AG04450 (cell line): ENCODE data around the gene LACRT. TPM values are rescaled to one million over a fixed set of nuclear protein-coding genes. Genes with fewer than 3 reads are reported as not detected.
A peak's percentile ranks its signal among the peaks of the same experiment; 100 is the strongest.

Experiments
- CTCF ChIA-PET: fragments of 300-600, 350-600 bp; formaldehyde crosslinking; extraction: SDS; loops from one replicate; lab custom pipeline; 2022; ENCODE audit warnings: antibody characterized with exemption, inconsistent platforms; lab: Charles Lee
- POLR2A ChIA-PET: fragments of 350-600 bp; formaldehyde crosslinking; extraction: SDS; loops from one replicate; lab custom pipeline; 2021; ENCODE audit warnings: antibody characterized with exemption, inconsistent platforms; lab: Yijun Ruan, JAX
- DNase-seq: peaks from one replicate; pipeline ENCODE4 v3.0.0-alpha.2; 2011; ENCODE audit warnings: low read depth, low spot score
- H3K27ac ChIP-seq: one replicate; pipeline ENCODE4 v1.5.1; 2012; ENCODE audit warnings: low read depth, low read length, control low read depth
- H3K27me3 ChIP-seq: one replicate; pipeline ENCODE4 v1.6.0; 2012; ENCODE audit warnings: low read length; ENCODE audit not compliant: control insufficient read depth, insufficient read depth
- H3K4me3 ChIP-seq: 2 replicates; pipeline ENCODE4 v1.5.1; 2011; ENCODE audit warnings: mild to moderate bottlenecking, low read depth, low read length, control low read depth
- H3K9me3 ChIP-seq: 2 replicates; pipeline ENCODE4 v1.5.1; 2012; ENCODE audit warnings: low read length; ENCODE audit not compliant: control insufficient read depth, insufficient read depth
- CTCF ChIP-seq: IDR thresholded peaks from 2 replicates; pipeline ENCODE4 v1.5.1; 2011; ENCODE audit warnings: low read depth, low read length, control low read depth, inconsistent platforms
- polyA minus RNA-seq: library from RNA; depleted of rRNA, polyadenylated mRNA; stranded (reverse); fragments of >200 nt; gene quantifications from 2 replicates; pipeline ENCODE4 v1.2.3, GENCODE V29; 2011; rRNA and poly(A)+ RNA removed
- polyA plus RNA-seq: library from polyadenylated mRNA; depleted of rRNA; stranded (reverse); fragments of >200 nt; gene quantifications from 2 replicates; pipeline ENCODE4 v1.2.3, GENCODE V29; 2011; rRNA removed

The LACRT gene
- not detected in 2 replicates for polyA plus RNA-seq
- polyA minus RNA-seq = not detected in 2 replicates

GRCh38 chr12:54634795-54635194, at the start of gene LACRT:
Gene LACRT, minus strand, starts transcription at chr12:54634895. Its CDS starts 54 bp downstream, at chr12:54634841.
- Histone ChIP-seq H3K27me3 (no peaks in the 10 kb centered on the region), H3K4me3 (no peak within 1 kb of the TSS), H3K27ac (no peak within 1 kb of the TSS), H3K9me3 (no peaks in the 10 kb centered on the region)
- DNase-seq = no peak
- ChIA-PET CTCF (no interaction called here), POLR2A (no interaction called here)
- no peak for TF ChIP-seq CTCF

- CTCF ChIA-PET = no interaction called here
These were observed 48.7 kb upstream of the LACRT start for GRCh38 chr12:54683398-54683797.

GRCh38 chr12:54682674-54683073, 48.0 kb upstream of the LACRT start:
- ChIA-PET CTCF (no interaction called here), POLR2A (no interaction called here)
- Histone ChIP-seq H3K27ac (no peak overlapping the region), H3K9me3 (no peaks in the 10 kb centered on the region), H3K27me3 (peaks cover 2% of the 10 kb centered on the region), H3K4me3 (no peak overlapping the region)
- no peak for DNase-seq
- TF ChIP-seq CTCF = no peak

More at GRCh38 chr12:54683398-54683797, 48.7 kb upstream of the LACRT start:
- POLR2A ChIA-PET = no interaction called here
- H3K4me3 ChIP-seq = no peak overlapping the region
- H3K27ac ChIP-seq = no peak overlapping the region
- peaks cover 2% of the 10 kb centered on the region for H3K27me3 ChIP-seq
- no peaks in the 10 kb centered on the region for H3K9me3 ChIP-seq
- DNase-seq = no peak
- no peak for TF ChIP-seq CTCF

- Histone ChIP-seq H3K27me3 (peaks cover 2% of the 10 kb centered on the region), H3K27ac (no peak overlapping the region), H3K9me3 (no peaks in the 10 kb centered on the region), H3K4me3 (no peak overlapping the region)
- ChIA-PET CTCF (interaction anchor here (0.6 to 1.0 kb wide), 3 partner anchors 10 to 81 kb away, joined by 3 to 4 read pairs (median 4); no protein-coding TSS in a partner anchor), POLR2A (no interaction called here)
- DNase-seq = no peak
- peak; percentile 49 for TF ChIP-seq CTCF
These were observed 45.7 kb upstream of the LACRT start for GRCh38 chr12:54680374-54680773.

GRCh38 chr12:54678131-54678530, 43.4 kb upstream of the LACRT start:
- CTCF ChIA-PET = interaction anchor here (0.6 kb wide), 1 partner anchor 9 kb away, joined by 3 read pairs; no protein-coding TSS in a partner anchor
- no peak overlapping the region for H3K27ac ChIP-seq
- POLR2A ChIA-PET = no interaction called here
- no peak for TF ChIP-seq CTCF
- no peak for DNase-seq
- no peak overlapping the region for H3K4me3 ChIP-seq
- H3K27me3 ChIP-seq = peaks cover 2% of the 10 kb centered on the region
- no peaks in the 10 kb centered on the region for H3K9me3 ChIP-seq
